ENCODE data around the gene AQP2.

DNA sequence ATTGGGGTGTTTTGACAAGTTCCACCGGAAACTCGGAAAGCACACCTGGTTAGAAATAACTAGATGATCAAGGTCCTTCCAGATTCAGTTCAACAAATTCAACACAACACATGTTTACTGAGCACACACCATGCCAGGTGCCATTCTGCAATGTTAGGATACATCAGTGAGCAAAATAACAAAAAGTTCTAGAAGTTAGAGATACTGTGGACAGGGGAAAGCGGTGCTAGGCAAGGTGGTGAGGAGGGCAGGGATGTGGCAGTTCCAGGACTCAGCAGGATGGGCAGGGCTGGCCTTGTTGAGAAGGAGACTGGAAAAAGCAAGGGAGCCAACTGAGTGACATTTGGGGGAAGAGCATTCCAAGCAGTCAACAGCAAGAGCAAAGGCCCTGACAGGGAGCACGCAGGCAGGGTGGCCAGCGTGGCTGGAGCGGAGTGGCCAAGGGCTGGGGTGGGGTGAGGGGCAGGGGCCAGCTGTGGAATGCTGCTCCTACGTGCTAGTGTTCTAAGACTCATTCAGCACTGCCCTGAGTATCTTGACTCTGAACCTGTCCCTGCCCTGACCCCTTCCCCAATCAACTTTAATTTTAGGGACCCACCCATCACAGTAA is 27.4 kb upstream of the AQP2 start:
- TF ChIP-seq ZFX (IDR thresholded peaks at IDR 0.05): no peak
- TF ChIP-seq, protein P1, sequence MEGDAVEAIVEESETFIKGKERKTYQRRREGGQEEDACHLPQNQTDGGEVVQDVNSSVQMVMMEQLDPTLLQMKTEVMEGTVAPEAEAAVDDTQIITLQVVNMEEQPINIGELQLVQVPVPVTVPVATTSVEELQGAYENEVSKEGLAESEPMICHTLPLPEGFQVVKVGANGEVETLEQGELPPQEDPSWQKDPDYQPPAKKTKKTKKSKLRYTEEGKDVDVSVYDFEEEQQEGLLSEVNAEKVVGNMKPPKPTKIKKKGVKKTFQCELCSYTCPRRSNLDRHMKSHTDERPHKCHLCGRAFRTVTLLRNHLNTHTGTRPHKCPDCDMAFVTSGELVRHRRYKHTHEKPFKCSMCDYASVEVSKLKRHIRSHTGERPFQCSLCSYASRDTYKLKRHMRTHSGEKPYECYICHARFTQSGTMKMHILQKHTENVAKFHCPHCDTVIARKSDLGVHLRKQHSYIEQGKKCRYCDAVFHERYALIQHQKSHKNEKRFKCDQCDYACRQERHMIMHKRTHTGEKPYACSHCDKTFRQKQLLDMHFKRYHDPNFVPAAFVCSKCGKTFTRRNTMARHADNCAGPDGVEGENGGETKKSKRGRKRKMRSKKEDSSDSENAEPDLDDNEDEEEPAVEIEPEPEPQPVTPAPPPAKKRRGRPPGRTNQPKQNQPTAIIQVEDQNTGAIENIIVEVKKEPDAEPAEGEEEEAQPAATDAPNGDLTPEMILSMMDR (conservative IDR thresholded peaks at IDR 0.05): no peak

All from C4-2B (cell line).